Measurements from ENCODE around the gene PREP.

The PREP gene

GRCh38 chr6:105273589-105273988 lies 129.3 kb downstream of the PREP start:
- Histone ChIP-seq H3K4me3 (replicated peaks; ENCODE audit: insufficient read depth, low read length) (no peak overlapping the region), H3K27ac (replicated peaks) (no peak overlapping the region), H3K27me3 (ENCODE audit: insufficient read depth, poor library complexity, severe bottlenecking) (no peaks in the 10 kb centered on the region)
- no peak for DNase-seq (ENCODE audit: low read depth in 1 of 2, low spot score in 1 of 2)
- TF ChIP-seq POLR2AphosphoS5 (IDR thresholded peaks at IDR 0.05; ENCODE audit: low read depth) (no peak), SPI1 (IDR thresholded peaks at IDR 0.05; ENCODE audit: borderline replicate concordance, low read depth) (no peak), REST (IDR thresholded peaks at IDR 0.05; ENCODE audit: insufficient replicate concordance, low read depth) (no peak), GABPA (IDR thresholded peaks at IDR 0.05; ENCODE audit: low read depth) (no peak), CTCF (IDR thresholded peaks at IDR 0.05; ENCODE audit: insufficient read depth, low read length) (no peak)

- no peak overlapping the region for H3K27ac ChIP-seq (replicated peaks)
- DNase-seq (ENCODE audit: low read depth in 1 of 2, low spot score in 1 of 2): no peak
- TF ChIP-seq SPI1 (IDR thresholded peaks at IDR 0.05; ENCODE audit: borderline replicate concordance, low read depth) (no peak), CTCF (IDR thresholded peaks at IDR 0.05; ENCODE audit: insufficient read depth, low read length) (no peak), GABPA (IDR thresholded peaks at IDR 0.05; ENCODE audit: low read depth) (no peak), REST (IDR thresholded peaks at IDR 0.05; ENCODE audit: insufficient replicate concordance, low read depth) (no peak), POLR2AphosphoS5 (IDR thresholded peaks at IDR 0.05; ENCODE audit: low read depth) (no peak)
- H3K4me3 ChIP-seq (replicated peaks; ENCODE audit: insufficient read depth, low read length): no peak overlapping the region
- no peaks in the 10 kb centered on the region for H3K27me3 ChIP-seq (ENCODE audit: insufficient read depth, poor library complexity, severe bottlenecking)
Observed at GRCh38 chr6:105272786-105273185, 130.1 kb downstream of the PREP start.

GRCh38 chr6:105270511-105270910 lies 132.4 kb downstream of the PREP start:
- DNase-seq (ENCODE audit: low read depth in 1 of 2, low spot score in 1 of 2): no peak
- Histone ChIP-seq H3K27me3 (ENCODE audit: insufficient read depth, poor library complexity, severe bottlenecking) (no peaks in the 10 kb centered on the region), H3K4me3 (replicated peaks; ENCODE audit: insufficient read depth, low read length) (no peak overlapping the region), H3K27ac (replicated peaks) (no peak overlapping the region)
- TF ChIP-seq REST (IDR thresholded peaks at IDR 0.05; ENCODE audit: insufficient replicate concordance, low read depth) (no peak), POLR2AphosphoS5 (IDR thresholded peaks at IDR 0.05; ENCODE audit: low read depth) (no peak), CTCF (IDR thresholded peaks at IDR 0.05; ENCODE audit: insufficient read depth, low read length) (no peak), GABPA (IDR thresholded peaks at IDR 0.05; ENCODE audit: low read depth) (no peak), SPI1 (IDR thresholded peaks at IDR 0.05; ENCODE audit: borderline replicate concordance, low read depth) (no peak)
